ENCODE measurements around the gene PIK3C2A.

DNA sequence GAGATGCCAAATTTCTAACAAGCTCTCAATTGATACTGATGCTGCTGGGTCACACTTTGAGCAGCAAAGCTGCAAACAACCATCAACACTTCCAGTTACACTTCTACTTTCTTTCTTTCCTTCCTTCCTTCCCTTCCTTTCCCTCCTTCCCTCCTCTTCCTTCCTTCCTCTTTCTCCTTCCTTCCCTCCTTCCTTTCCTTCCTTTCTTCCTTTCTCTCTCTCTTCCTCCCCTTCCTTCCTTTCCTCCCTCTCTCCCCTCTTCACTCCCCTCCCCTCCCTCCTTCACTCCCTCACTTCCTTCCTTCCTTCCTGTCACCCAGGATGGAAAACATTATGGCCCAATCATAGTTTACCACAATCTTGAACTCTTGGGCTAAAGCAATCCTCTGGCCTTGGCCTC is 33.0 kb upstream of the PIK3C2A start:
- no peak for TF ChIP-seq EZH2 (IDR thresholded peaks at IDR 0.05)
- TF ChIP-seq, protein P1, sequence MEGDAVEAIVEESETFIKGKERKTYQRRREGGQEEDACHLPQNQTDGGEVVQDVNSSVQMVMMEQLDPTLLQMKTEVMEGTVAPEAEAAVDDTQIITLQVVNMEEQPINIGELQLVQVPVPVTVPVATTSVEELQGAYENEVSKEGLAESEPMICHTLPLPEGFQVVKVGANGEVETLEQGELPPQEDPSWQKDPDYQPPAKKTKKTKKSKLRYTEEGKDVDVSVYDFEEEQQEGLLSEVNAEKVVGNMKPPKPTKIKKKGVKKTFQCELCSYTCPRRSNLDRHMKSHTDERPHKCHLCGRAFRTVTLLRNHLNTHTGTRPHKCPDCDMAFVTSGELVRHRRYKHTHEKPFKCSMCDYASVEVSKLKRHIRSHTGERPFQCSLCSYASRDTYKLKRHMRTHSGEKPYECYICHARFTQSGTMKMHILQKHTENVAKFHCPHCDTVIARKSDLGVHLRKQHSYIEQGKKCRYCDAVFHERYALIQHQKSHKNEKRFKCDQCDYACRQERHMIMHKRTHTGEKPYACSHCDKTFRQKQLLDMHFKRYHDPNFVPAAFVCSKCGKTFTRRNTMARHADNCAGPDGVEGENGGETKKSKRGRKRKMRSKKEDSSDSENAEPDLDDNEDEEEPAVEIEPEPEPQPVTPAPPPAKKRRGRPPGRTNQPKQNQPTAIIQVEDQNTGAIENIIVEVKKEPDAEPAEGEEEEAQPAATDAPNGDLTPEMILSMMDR (IDR thresholded peaks at IDR 0.05): no peak
- TF ChIP-seq EZH2phosphoT487 (IDR thresholded peaks at IDR 0.05): no peak

Data from neural progenitor cell (in vitro differentiated cells).